ENCODE results near the gene COL8A1. TPM values are rescaled to one million over a fixed set of nuclear protein-coding genes. Genes with fewer than 3 reads are reported as not detected.
"Not testable (repeated sequence)": the region's sequence is repeated elsewhere in the genome, so short reads cannot be mapped to it uniquely, and the experiment has no call there.

COL8A1 gene
- total RNA-seq, 1 experiment from 2014 or later = 0.08 TPM

DNA sequence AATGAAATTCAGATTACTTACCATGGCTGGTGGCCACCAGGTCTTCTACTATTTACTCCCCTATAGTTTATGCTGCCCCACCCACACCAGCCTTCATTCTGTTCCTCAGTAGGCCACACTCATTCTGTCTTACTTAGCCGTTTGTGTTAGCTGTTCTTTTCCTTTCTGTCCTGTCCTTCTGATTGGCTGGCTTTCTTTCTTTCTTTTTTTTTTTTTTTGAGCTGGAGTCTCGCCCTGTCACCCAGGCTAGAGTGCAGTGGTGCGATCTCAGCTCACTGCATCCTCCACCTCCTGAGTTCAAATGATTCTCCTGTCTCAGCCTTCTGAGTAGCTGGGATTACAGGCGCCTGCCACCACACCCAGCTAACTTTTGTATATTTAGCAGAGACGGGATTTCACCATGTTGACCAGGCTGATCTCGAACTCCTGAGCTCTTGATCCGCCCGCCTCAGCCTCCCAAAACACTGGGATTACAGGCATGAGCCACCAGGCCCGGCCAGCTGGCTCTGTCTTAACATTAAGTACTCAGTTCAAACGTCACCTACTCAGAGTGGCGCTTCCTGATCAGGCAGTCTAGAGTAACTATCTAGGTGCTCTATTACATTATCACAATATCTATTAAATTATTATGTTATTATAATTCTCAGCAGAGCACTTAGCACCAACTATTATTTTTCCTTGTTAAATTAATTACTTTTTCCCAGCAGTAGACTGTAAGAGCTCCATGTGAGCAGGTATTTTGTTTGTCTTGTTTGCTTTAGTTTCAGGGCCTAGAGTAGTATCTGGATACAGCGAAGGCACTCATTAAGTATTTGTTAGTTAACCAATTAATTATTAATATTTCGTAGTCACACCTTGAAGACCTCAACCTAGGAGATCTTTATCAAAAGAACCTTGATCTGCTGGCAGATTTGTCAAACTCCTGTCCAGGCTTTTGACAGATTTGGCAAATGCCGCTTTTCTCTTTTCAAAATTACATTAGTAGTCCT is 185.6 kb downstream of the COL8A1 start:
- H3K4me3 ChIP-seq = no peak overlapping the region
- peak; percentile 26 to 27 for DNase-seq
- peak overlapping the region; percentile 77 for H3K27ac ChIP-seq
- H3K27me3 ChIP-seq = no peaks in the 10 kb centered on the region
- H3K36me3 ChIP-seq = peaks cover 2% of the 10 kb centered on the region; the same call in 1 of the 2 replicates
- H3K9me3 ChIP-seq (replicated peaks) = no peaks in the 10 kb centered on the region
- H3K4me1 ChIP-seq = peaks cover 16% of the 10 kb centered on the region

DNA sequence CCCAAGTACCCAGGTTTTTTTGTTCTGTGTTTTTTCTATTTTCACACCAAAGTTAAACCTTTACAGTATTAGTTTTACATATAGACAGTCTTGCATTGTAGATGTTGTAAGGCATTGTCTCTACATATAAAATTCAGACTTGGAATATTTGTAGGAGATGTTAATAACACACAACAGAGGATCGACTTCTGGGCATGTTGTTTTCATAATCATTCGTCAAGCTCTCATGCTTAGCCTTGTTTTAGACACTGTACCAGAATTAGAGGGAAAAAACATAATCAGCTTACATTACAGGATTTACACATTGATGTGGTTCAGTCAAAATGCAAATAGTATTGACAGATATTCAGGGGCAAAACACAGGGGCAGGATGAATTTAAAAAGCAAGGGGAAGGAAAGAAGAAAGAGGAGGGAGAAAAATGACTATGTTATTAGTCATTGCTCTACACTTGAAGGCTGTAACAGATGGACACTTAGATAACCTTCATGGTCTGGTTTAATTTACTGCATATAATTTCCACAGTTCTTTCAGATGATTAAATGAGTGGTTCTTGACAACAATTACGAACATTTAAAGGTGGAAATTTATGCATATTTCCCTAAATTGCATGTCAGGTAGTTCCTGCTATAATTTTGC is 186.7 kb downstream of the COL8A1 start:
- peaks cover 16% of the 10 kb centered on the region for H3K4me1 ChIP-seq
- DNase-seq = peak in 1 of 2 experiments; percentile 52
- peak overlapping the region; percentile 77 for H3K27ac ChIP-seq
- H3K4me3 ChIP-seq = 0 out of 2 replicates have a peak overlapping the region, but pooled peaks have one; percentile 6
- no peaks in the 10 kb centered on the region for H3K27me3 ChIP-seq
- peaks cover 2% of the 10 kb centered on the region; the same call in 1 of the 2 replicates for H3K36me3 ChIP-seq
- no peaks in the 10 kb centered on the region for H3K9me3 ChIP-seq (replicated peaks)

DNA sequence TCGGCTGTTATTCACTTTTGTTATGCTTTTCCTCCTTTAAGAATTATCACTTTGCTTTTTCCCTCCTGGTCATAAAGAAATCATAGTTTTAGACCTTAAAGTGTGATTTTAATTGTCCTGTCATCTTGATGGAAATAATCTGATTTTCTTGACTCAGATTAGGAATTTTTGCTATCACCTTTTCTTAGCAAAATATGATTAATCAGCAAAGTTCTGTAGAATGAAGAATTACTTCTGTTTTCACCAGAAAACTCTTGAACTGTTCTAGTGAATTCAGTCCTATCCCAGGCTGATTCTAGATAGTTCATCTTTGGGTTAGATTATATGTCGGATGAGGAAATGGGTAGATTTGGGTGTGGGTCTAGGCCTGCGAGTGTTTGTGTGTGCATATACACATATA is 191.4 kb downstream of the COL8A1 start:
- Histone ChIP-seq H3K27ac (no peak overlapping the region), H3K4me3 (no peak overlapping the region), H3K27me3 (no peaks in the 10 kb centered on the region), H3K9me3 (replicated peaks) (0 out of 2 replicates have a peak, but pooled peaks cover 3% of the 10 kb centered on the region), H3K4me1 (peaks cover 13% of the 10 kb centered on the region), H3K36me3 (0 out of 2 replicates have a peak, but pooled peaks cover 2% of the 10 kb centered on the region)
- no peak for DNase-seq

DNA sequence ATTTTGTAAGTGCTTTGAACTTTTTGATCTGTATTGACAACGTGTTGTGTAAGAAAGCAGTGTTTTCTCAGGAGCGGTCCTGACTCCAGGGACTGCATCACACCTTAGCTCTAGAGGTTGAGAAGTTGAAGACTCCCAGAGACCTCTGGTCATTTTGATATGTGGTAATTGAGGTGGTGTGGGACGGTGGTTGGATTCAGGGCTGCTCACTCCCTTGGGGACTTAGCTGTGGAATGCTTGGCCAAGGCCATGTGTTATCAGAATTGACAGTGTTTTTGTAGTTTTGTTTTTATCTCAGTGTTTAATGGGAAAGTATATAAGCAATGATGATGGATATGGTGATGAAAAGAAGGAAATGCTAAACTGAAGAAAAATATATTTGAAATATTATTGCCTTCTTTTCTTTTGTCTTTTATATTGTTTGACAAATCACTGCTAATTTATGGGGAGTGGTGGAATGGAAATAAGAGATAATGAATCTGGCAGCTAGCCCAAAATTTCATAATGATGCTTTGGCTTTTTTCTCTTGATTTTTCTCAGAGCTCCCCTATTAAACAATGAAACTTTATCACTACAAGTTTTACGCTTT is 195.3 kb downstream of the COL8A1 start:
- H3K4me1 ChIP-seq = peaks cover 6% of the 10 kb centered on the region
- no peak overlapping the region for H3K27ac ChIP-seq
- no peaks in the 10 kb centered on the region for H3K27me3 ChIP-seq
- H3K4me3 ChIP-seq = no peak overlapping the region
- DNase-seq = no peak
- no peaks in the 10 kb centered on the region for H3K36me3 ChIP-seq
- 0 out of 2 replicates have a peak, but pooled peaks cover 3% of the 10 kb centered on the region for H3K9me3 ChIP-seq (replicated peaks)

DNA sequence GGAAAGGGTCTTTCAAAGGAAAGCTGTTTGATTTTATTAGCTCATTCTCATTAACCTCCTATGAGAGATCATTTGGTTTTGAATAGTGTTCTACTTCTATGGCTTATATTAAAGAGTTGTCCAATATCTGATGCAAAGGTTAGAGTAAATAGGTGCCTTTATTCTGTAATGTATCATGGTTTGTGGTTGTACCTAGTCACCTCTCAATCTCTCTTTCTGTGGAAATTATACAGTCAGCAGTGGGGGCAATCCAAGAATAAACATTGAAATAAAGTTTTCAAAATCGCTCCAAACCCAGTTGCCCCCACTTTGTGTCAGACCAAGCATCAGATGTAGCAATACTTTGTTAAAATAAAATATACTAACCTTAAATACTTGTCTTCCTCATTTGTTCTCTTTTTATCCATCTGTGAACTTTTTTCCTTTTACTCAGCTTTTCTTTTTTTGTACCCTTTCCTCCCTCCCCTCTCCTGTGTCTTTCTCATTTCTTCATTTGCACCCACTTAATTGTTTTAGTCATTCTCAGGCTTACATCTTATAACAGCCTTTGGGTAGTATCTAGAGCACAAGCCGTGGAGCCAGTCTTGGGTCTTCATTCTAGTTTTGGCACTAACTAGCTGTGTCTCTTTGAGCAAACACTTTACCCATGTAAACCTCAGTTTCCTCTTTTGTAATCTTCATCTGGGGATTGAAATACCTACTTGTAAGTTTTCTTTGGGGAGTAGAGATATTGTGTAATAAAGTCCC is 196.0 kb downstream of the COL8A1 start:
- Histone ChIP-seq H3K27ac (no peak overlapping the region), H3K4me3 (no peak overlapping the region), H3K36me3 (no peaks in the 10 kb centered on the region), H3K4me1 (peaks cover 6% of the 10 kb centered on the region), H3K9me3 (replicated peaks) (0 out of 2 replicates have a peak, but pooled peaks cover 3% of the 10 kb centered on the region), H3K27me3 (no peaks in the 10 kb centered on the region)
- DNase-seq = no peak

DNA sequence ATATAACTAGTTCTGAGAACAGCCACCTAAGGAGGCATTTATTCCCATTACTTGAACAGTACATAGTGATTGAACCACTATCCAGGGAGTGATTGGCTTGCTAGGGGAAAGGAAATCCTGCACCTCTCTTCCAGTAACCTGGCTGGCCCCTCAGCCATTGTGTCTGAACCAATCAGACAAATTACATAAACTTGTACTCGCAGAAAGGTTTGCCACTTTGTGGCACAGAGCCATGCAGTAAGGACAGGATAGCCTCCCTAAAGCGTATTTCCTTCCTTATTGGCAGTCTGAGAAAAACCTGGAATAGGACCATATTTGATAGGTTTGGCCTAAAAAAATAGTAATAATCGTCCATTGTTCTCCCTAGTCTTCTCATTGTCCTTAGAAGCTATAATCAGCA is 198.3 kb downstream of the COL8A1 start:
- no peak for DNase-seq
- H3K36me3 ChIP-seq = no peaks in the 10 kb centered on the region
- no peak overlapping the region for H3K27ac ChIP-seq
- no peak overlapping the region for H3K4me3 ChIP-seq
- H3K4me1 ChIP-seq = peaks cover 6% of the 10 kb centered on the region
- H3K9me3 ChIP-seq (replicated peaks) = 0 out of 2 replicates have a peak, but pooled peaks cover 3% of the 10 kb centered on the region
- H3K27me3 ChIP-seq = no peaks in the 10 kb centered on the region

DNA sequence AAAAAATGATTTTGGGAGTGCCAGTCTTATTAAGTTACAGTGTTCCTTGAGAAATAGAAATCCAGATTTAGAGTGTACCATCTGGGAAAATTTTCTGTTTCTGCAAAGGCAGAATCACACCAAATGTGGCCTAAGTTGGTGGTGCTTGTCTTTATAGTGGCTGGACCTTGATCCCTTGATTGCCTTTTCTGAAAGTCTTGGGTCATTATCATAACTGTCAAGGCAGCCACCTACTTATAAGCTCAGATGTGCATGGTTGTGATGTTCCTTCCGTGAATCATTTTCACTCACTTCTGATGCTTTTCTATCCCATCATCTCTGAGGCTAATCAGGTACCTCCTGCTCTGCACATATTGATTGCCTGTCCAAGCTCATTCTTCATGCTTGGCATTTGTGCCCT is 199.3 kb downstream of the COL8A1 start:
- Histone ChIP-seq H3K4me1 (peaks cover 7% of the 10 kb centered on the region), H3K36me3 (no peaks in the 10 kb centered on the region), H3K9me3 (replicated peaks) (0 out of 2 replicates have a peak, but pooled peaks cover 3% of the 10 kb centered on the region), H3K4me3 (no peak overlapping the region), H3K27me3 (no peaks in the 10 kb centered on the region), H3K27ac (no peak overlapping the region)
- DNase-seq = no peak

DNA sequence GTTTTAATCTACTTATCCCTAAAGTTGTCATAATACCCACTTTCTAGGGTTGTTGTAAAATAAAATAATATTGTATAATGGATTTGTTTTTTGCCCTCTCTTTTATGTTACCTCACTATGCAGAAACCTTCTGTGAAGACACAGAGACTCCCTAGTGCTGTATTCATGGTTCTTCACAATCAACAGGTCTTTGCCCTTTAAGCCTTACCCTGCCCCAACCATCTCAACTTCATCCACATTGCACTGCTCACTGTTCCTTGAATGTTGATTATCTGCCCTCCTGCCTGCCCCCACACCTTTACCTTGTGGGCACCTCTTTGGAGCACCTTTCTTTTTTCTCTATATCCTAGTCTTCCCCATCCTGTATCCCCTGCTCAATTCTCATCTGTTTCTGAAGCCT is 200.4 kb downstream of the COL8A1 start:
- 0 out of 2 replicates have a peak, but pooled peaks cover 3% of the 10 kb centered on the region for H3K9me3 ChIP-seq (replicated peaks)
- peaks cover 7% of the 10 kb centered on the region for H3K4me1 ChIP-seq
- H3K27ac ChIP-seq = no peak overlapping the region
- no peak overlapping the region for H3K4me3 ChIP-seq
- no peak for DNase-seq
- H3K36me3 ChIP-seq = no peaks in the 10 kb centered on the region
- H3K27me3 ChIP-seq = no peaks in the 10 kb centered on the region

DNA sequence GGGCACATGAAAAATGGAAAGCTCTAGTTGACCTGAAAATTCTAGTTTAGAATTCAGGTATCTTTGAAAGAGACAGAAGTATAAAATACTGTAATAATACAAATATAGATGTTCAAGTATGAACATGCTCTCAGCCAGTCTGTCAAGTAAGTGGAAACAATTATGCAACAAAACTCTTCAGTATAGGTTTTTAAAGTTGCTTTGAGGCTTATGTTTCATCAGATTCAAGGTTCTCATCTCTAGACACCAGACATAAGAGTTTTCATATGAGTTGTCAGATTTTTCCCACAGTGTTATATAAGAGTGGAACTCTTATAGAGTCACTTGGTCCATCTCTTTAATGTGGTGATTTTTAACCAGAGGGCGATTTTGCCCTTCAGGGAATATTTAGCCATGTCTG is 201.2 kb downstream of the COL8A1 start:
- Histone ChIP-seq H3K4me3 (no peak overlapping the region), H3K27ac (no peak overlapping the region), H3K27me3 (no peaks in the 10 kb centered on the region), H3K9me3 (replicated peaks) (no peaks in the 10 kb centered on the region), H3K36me3 (no peaks in the 10 kb centered on the region), H3K4me1 (peaks cover 5% of the 10 kb centered on the region; the same call in 1 of the 2 replicates)
- no peak for DNase-seq

DNA sequence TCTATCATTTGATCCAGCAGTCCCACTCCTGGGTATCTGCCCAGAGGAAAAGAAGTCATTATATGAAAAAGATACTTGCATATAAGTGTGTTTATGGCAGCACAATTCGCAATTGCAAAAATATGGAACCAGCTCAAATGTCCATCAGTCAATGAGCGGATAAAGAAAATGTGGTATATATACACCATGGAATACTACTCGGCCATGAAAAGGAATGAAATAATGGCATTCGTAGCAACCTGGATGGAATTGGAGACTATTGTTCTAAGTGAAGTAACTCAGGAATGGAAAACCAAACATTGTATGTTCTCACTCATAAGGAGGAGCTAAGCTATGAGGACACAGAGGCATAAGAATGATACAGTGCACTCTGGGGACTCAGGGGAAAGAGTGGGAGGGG is 203.6 kb downstream of the COL8A1 start:
- H3K36me3 ChIP-seq; H3K4me1 ChIP-seq; H3K27ac ChIP-seq; H3K27me3 ChIP-seq; H3K9me3 ChIP-seq (replicated peaks); H3K4me3 ChIP-seq; DNase-seq: not testable (repeated sequence)

DNA sequence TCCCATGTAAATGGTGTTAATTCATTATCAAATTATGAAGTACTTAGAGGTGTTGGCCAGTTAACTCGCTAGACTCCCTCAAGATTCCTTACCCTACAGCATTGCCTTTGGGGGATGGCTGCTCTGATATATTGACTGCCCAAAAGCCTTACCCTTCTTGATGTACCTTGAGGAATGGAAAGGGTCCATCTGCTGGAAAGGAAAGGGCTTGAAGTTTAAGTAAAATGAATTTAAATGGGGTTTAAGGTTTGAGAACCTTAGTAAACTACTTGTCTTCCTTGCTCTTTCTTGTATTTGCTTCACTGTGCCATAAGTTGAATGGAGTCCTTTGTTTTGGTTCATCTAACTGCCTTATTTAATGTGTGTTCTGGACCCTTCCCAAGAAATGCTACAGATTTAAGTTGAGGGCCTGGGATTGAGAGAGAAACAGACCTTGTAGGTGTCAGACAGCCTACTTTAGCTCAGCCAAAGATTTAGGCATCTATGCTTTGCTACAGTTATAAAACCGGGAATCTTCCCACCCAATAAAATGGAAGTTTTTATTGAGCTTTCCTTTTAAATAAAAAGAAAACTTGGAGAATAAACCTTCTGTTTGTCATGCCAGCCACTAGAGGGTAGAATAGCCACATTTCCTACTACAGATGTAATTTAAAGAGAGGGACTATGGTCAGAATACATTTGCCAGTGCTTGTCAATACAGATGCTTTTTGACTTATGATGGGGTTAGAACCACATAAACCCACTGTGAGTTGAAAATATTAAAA is 204.6 kb downstream of the COL8A1 start:
- Histone ChIP-seq H3K27ac (no peak overlapping the region), H3K9me3 (replicated peaks) (no peaks in the 10 kb centered on the region)
- DNase-seq = peak in 1 of 2 experiments; percentile 70

DNA sequence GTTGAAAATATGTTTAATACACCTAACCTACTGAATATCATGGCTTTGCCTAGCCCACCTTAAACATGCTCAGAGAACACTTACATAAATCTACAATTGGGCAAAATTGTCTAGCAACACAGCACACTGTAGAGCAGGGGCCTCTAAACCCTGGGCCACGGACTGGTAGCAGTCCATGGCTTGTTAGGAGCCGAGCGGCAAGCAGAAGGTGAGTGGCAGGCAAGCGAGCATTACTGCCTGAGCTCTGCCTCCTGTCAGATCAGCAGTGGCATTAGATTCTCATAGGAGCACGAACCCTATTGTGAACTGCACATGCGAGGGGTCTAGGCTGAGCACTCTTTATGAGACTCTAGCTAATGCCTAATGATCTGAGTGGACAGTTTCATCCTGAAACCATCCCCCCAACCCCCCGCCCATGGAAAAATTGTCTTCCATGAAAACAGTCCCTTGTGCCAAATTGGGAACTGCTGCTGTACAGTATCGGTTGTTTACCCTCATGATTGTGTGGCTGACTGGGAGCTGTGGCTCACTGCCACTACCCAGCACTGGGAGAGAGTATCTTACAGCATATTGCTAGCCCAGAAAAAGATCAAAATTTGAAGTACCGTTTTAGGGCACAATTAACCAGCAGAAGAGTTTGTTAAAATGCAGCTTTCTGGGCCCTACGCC is 205.3 kb downstream of the COL8A1 start:
- H3K27me3 ChIP-seq = no peaks in the 10 kb centered on the region
- no peak overlapping the region for H3K4me3 ChIP-seq
- peaks cover 5% of the 10 kb centered on the region for H3K4me1 ChIP-seq
- no peak for DNase-seq
- no peak overlapping the region for H3K27ac ChIP-seq
- H3K9me3 ChIP-seq (replicated peaks) = no peaks in the 10 kb centered on the region
- H3K36me3 ChIP-seq = no peaks in the 10 kb centered on the region

More for the DNA sequence above, 204.6 kb downstream of the COL8A1 start:
- H3K4me1 ChIP-seq = peaks cover 5% of the 10 kb centered on the region
- H3K4me3 ChIP-seq = no peak overlapping the region
- H3K27me3 ChIP-seq = no peaks in the 10 kb centered on the region
- H3K36me3 ChIP-seq = no peaks in the 10 kb centered on the region

DNA sequence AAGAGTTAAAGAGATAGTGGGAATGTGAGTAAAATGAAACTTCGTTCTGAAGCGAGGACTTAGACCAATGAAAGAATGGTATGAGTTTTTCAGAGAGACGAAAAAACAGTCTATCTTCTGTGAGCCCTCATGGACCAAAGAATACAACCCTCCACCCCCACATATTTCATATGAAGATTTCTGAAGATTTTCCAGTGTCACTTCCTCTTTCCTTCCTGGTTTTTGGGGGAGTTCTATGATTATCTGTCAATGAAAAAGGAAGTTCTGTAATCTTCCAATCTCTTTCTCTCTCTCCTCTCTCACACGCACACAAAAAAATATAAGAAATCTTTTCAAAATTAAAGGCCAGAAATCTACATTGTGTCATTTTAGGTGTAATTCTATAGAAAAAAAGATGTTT is 206.9 kb downstream of the COL8A1 start:
- no peak for DNase-seq

More for the DNA sequence above, 206.9 kb downstream of the COL8A1 start:
- H3K36me3 ChIP-seq = no peaks in the 10 kb centered on the region
- peaks cover 5% of the 10 kb centered on the region for H3K4me1 ChIP-seq
- H3K27me3 ChIP-seq = no peaks in the 10 kb centered on the region
- H3K9me3 ChIP-seq (replicated peaks) = no peaks in the 10 kb centered on the region
- no peak overlapping the region for H3K4me3 ChIP-seq
- no peak overlapping the region for H3K27ac ChIP-seq

Data from SJCRH30 (cell line).